GM06990 (cell line): Measurements from ENCODE around the gene BABAM2.
A peak's percentile ranks its signal among the peaks of the same experiment; 100 is the strongest.

Experiments used
- DNase-seq: peaks from one replicate; pipeline ENCODE4 v3.0.0-alpha.2; 2011; ENCODE audit not compliant: insufficient read length; ENCODE audit errors: extremely low read depth
- H3K27me3 ChIP-seq: replicated peaks from 2 replicates; pipeline ENCODE4 v1.6.0; 2011; ENCODE audit warnings: low read length; ENCODE audit not compliant: control insufficient read depth, insufficient read depth
- H3K36me3 ChIP-seq: 2 replicates; pipeline ENCODE4 v1.5.1; 2011; ENCODE audit warnings: low read length; ENCODE audit not compliant: control insufficient read depth, insufficient read depth
- H3K4me3 ChIP-seq: replicated peaks from 2 replicates; pipeline ENCODE4 v1.5.1; 2011; ENCODE audit warnings: low read depth, mild to moderate bottlenecking, control low read depth, low read length
- CTCF ChIP-seq: IDR thresholded peaks from 2 replicates; pipeline ENCODE4 v1.5.1; 2011; ENCODE audit warnings: low read length, control low read depth, mild to moderate bottlenecking, inconsistent platforms; ENCODE audit not compliant: insufficient read depth, poor library complexity, severe bottlenecking

Gene BABAM2

DNA sequence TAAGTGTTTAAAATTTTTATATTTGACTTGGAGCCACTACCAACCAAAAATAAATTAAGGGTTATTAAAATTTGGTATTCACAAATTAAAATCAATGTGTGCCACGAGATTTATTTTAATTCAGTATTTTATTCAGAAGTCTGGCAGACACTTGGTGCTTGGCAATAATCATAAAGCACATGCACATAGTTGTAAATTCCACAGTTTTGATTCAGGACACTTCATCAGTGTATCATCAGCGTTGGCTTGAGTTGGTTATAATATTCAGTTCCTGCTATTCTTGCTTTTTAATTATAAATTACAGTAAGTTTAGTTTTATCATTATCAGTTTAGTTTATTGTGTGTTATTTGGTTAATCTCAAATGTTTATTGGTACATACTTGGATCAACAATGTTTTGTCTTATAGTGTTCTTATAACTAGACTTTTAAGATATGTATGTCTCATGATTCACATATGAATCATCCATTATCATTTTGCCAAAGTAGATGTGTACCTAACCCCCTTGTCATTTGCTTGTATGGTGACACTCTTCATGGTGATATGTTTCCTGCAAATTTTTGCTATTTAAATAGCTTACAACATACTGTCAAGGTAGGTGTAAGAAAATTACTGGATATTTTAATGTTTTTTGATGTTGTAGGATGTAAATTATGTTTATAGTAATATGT is 237.9 kb downstream of the BABAM2 start:
- DNase-seq: no peak
- TF ChIP-seq CTCF: no peak
- no peaks in the 10 kb centered on the region for H3K27me3 ChIP-seq
- no peak overlapping the region for H3K4me3 ChIP-seq
- H3K36me3 ChIP-seq: no peaks in the 10 kb centered on the region

GRCh38 chr2:28129955-28130695 is 239.6 kb downstream of the BABAM2 start:
- DNase-seq: no peak
- no peak overlapping the region for H3K4me3 ChIP-seq

DNA sequence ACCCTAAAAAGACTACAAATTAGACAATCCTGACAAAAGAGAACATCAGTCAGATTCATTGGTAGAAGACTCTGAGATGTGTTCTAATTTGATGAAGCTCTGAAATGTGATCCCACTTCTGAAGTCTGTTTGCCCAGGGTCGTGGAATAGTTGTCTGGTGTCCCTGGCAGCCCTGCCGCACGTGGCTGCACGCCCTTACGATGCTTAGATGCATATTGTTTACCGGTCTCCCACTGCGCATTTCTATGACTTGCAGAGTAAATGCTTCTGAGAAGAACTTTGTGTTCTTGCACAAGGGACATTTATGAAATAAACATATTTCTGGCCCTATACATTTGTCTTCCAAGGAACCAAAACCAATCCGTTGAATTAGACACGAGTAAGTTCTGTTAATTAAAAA is 243.2 kb downstream of the BABAM2 start:
- no peak for DNase-seq
- Histone ChIP-seq H3K27me3 (no peaks in the 10 kb centered on the region), H3K4me3 (no peak overlapping the region), H3K36me3 (no peaks in the 10 kb centered on the region)
- no peak for TF ChIP-seq CTCF

More at GRCh38 chr2:28129955-28130695, 239.6 kb downstream of the BABAM2 start:
- H3K36me3 ChIP-seq: no peaks in the 10 kb centered on the region
- H3K27me3 ChIP-seq: no peaks in the 10 kb centered on the region
- TF ChIP-seq CTCF: no peak

DNA sequence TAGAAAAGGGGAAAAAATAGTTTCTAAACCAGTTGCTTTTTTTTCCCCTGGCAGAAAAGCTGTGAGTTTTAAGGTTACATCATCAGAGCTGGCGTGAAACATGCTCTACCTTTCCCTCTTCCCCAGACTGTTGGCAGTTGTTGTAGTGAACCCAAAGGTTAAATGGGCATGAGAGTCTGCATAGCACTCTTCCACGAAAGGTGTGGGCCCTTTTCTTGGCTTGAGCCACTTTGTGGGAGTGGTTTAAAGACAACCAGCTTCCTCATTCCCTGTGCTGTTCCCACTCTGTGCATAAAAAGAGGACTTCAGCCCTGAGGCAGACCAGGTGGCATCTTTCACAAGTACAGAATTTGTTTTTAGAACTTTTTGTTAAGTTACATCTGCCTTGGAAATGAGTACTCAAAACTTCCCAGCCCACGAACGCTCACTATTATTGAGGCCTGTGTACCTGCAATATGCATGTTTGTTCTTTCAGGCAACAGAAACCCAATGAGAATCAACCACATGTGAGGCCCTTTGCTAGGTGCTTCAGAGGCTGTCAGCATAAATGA is 243.8 kb downstream of the BABAM2 start:
- DNase-seq: peak; percentile 3

GRCh38 chr2:28134857-28135256 is 244.3 kb downstream of the BABAM2 start:
- Histone ChIP-seq H3K4me3 (no peak overlapping the region), H3K36me3 (no peaks in the 10 kb centered on the region), H3K27me3 (no peaks in the 10 kb centered on the region)
- TF ChIP-seq CTCF: no peak
- no peak for DNase-seq

More for the DNA sequence above, 243.8 kb downstream of the BABAM2 start:
- TF ChIP-seq CTCF: no peak
- no peaks in the 10 kb centered on the region for H3K36me3 ChIP-seq
- H3K4me3 ChIP-seq: no peak overlapping the region
- no peaks in the 10 kb centered on the region for H3K27me3 ChIP-seq
